Neural progenitor cell (in vitro differentiated cells): ENCODE data around the gene CDH12.

ENCODE experiments used
- CTCF ChIP-seq: fragments of 200-600 bp; sonication (generic); IDR thresholded peaks from 2 replicates; pipeline ENCODE4 v1.5.1; 2017; ENCODE audit warnings: antibody characterized with exemption, mild to moderate bottlenecking
- EZH2phosphoT487 ChIP-seq: fragments of 200-600 bp; sonication (generic); IDR thresholded peaks from 2 replicates; pipeline ENCODE4 v1.6.1; 2017; ENCODE audit warnings: antibody characterized with exemption

DNA sequence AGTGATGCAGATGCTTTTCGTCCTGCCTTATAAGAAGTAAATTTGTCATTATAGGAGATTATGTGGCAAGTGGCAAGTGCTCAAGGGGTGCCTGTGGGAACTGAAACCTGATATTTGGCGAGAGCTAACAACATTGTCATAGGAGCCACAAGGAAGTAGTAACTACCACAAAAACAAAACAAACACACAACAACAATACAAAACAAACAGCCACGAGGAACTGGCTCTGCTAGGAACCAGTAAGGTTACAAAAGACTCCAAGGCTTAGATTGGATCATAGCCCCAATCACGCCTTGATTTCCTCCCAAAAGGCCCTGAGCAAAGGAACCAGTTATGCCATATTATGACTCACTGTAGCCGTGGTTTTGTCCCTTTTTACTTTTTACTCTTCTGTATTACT is 1045.2 kb downstream of the CDH12 start:
- TF ChIP-seq CTCF, result no peak
- no peak for TF ChIP-seq EZH2phosphoT487
